ENCODE measurements around the gene PML.

DNA sequence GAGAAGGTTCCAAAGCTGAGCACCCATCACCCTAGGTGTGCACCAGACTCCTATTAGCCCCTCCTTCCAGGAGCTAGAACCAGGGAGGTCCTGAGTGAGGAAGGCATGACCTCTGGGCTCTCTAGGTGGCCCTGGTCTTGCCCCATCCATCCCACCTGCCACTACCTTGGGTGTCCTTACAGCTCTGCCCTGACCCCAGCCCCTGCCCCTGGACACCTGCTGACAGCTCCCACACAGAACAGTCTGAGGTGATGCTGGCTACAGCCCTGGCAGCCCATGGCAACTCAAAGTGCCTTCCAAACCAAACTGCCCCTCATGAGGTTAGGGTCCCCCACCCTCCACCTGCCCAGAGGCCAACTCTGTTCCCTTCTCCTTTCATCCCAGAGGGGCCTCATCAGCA is 50.7 kb downstream of the PML start:
- TF ChIP-seq, protein P1, sequence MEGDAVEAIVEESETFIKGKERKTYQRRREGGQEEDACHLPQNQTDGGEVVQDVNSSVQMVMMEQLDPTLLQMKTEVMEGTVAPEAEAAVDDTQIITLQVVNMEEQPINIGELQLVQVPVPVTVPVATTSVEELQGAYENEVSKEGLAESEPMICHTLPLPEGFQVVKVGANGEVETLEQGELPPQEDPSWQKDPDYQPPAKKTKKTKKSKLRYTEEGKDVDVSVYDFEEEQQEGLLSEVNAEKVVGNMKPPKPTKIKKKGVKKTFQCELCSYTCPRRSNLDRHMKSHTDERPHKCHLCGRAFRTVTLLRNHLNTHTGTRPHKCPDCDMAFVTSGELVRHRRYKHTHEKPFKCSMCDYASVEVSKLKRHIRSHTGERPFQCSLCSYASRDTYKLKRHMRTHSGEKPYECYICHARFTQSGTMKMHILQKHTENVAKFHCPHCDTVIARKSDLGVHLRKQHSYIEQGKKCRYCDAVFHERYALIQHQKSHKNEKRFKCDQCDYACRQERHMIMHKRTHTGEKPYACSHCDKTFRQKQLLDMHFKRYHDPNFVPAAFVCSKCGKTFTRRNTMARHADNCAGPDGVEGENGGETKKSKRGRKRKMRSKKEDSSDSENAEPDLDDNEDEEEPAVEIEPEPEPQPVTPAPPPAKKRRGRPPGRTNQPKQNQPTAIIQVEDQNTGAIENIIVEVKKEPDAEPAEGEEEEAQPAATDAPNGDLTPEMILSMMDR (IDR thresholded peaks at IDR 0.05): no peak
- no peak for TF ChIP-seq POLR2AphosphoS5 (IDR thresholded peaks at IDR 0.05)
- TF ChIP-seq EP300 (IDR thresholded peaks at IDR 0.05): no peak
